GM12801 (cell line): ENCODE results near the gene RB1.

ENCODE experiments used
- TF ChIP-seq, protein P1 (sequence below): IDR thresholded peaks from one replicate; pipeline ENCODE4 v1.5.1; 2011; ENCODE audit warnings: control low read depth; ENCODE audit not compliant: insufficient read length; ENCODE audit errors: extremely low read depth

RB1 gene

DNA sequence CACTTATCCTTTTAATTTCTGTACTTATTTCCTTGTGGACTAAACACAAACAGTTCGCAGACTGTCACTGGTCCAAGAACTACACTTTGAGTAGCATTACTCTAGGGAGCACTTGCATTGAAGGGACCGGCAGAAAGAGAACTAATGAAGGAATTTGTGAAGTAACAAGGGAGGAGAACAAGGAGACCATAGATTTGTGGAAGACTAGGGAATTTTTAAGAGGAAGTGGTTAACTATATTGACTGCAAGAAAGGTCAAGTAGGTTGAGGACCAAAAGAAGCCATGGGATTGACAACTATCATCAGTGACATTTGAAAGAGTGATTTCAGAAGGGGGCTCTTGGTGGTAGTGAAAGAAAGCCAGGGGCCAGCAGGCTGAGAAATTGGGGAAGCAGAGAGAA lies 4.0 kb upstream of the RB1 start:
- TF ChIP-seq, protein P1, sequence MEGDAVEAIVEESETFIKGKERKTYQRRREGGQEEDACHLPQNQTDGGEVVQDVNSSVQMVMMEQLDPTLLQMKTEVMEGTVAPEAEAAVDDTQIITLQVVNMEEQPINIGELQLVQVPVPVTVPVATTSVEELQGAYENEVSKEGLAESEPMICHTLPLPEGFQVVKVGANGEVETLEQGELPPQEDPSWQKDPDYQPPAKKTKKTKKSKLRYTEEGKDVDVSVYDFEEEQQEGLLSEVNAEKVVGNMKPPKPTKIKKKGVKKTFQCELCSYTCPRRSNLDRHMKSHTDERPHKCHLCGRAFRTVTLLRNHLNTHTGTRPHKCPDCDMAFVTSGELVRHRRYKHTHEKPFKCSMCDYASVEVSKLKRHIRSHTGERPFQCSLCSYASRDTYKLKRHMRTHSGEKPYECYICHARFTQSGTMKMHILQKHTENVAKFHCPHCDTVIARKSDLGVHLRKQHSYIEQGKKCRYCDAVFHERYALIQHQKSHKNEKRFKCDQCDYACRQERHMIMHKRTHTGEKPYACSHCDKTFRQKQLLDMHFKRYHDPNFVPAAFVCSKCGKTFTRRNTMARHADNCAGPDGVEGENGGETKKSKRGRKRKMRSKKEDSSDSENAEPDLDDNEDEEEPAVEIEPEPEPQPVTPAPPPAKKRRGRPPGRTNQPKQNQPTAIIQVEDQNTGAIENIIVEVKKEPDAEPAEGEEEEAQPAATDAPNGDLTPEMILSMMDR, result no peak

DNA sequence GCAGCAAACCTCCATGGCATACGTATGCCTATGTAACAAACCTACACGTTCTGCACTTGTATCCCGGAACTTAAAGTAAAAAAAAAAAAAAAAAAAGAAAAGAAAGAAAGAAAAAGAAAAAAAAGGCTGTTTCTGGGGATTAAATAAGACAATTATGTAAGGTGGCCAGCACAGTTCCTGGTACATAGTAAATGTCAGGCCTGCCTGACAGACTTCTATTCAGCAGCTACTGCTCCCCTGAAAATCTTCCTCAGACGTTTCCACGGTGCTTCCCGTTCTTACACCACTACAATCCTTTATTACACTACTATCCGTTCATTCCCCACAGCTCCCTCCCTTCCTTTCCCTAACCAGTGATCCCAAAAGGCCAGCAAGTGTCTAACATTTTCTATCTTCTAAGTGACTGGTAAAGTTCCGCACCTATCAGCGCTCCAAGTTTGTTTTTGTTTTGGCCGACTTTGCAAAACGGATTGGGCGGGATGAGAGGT lies 636 bp upstream of the RB1 start:
- TF ChIP-seq, protein P1, result no peak

DNA sequence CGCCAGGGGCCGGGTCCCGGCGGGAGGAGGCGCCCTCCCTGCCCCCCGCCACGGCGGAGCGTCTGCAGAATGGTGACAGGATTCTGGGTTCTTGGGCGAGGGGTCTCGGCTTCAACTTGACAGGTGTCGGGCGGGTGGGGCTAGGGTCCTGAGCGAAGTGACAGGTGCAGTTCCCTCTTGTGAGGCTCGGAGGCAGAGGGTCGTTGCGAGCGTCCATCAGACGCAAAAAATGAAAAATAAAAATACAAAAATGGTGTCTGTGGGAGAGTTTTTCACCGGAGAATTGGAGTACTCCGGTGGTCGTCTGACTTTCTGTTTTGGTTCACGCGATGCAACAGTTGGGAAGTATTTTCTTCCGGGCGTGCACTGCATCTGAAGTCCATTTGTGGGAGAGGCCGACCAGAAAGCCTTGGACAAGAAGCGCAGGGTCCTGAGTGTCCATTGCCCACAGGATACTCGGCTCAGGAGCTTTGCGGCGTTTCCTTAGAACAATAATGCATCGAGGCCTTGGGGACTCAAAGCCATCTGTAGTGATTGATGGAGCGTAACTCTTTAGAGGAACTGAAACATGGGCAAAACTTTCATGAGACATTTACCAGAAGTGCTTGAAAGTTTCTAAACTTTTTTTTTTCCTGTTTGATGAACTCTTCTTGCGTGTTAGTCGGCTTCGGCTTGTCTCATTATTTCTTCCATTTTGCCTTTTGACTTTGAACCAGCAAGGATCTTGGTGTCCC lies 759 bp downstream of the RB1 start:
- TF ChIP-seq, protein P1, result no peak

DNA sequence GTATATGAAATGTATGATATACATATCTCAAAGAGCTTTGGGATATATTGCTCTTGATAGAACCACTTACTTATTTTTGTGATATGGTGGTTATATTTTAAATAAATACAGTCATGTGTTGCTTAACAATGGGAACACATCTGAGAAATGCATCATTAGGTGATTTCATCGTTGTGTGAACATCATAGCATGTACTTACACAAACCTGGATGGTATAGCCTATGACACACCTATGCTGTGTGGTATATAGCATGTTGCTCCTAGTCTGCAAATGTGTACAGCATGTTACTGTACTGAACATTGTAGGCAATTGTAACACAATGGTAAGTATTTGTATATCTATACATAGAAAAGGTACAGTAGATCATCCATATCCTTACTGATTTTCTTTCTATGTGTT lies 7.7 kb downstream of the RB1 start:
- TF ChIP-seq, protein P1, result no peak

DNA sequence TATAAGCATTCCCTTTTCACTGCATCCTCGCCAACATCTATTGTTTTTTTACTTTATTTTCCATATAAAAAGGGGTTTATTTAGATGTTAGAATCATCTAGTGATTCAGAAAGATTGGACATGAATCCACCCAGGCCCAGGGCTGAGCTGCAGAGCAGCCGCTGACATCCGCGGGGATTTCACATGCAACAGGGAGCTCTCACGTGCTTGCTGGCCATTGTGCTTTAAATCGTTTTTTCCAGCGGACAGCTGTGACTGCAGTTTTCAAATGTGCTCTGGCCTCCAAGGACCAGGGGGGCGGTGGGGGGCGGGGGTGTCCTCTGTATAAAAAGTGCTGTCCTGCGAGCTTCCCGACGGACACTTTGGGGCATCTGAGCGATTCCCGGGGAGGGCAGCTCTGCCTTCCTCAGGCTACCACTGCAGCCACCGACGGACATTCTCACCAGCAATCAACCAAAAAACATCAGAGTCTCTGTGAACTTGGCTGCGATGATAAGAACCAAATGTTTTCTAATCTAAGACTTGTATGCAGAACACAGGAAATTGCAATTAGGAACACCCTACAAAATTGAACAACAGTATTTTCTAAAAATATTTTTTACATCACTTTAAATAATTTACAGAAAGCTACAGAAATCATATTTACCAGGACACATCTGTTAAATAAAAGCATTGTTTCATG lies 12.6 kb downstream of the RB1 start:
- TF ChIP-seq, protein P1, result no peak

DNA sequence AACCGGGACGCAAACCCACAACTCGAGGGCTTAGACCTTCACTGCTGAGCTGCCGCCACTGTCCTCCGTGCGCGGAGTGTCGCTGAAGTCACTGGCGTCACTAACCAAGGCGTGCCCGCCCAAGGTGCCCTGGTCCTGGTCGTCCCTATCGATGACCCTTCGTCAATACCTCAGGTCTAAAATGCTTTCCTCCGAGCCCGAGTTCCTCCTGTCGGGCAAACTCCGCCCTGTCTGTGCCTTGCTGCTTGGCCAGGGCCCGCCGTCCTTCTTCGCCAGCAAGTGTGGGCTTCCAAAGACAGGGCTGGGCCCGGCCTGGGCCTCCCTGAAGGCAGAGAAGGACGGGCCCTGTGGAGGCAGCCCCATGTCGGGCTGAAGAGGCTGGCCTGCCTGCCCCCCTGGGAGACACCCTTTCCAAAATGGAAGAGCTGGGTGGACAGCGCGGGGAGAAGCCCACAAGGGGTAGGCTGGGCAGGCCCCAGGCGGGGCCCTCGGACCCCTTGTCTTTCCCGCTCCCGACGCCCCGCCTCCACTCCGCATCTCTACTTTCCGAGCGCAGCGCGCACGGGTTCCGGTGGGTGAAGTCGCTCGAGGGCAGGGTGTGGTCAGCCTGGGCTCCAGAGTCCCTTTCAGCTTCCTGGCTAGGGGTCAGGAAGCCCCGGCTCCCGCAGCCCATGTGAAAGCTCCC lies 13.4 kb downstream of the RB1 start:
- TF ChIP-seq, protein P1, result no peak
